Astrocyte (in vitro differentiated cells and primary cell): ENCODE measurements around the gene POLDIP3. TPM values are rescaled to one million over a fixed set of nuclear protein-coding genes. Genes with fewer than 3 reads are reported as not detected.
A peak's percentile ranks its signal among the peaks of the same experiment; 100 is the strongest.

Source experiments
- DNase-seq: peaks from one replicate; pipeline ENCODE4 v3.0.0-alpha.2; 2010; ENCODE audit warnings: low read depth
- FAIRE-seq: peaks from 2 replicates; lab custom pipeline; 2011; peaks lifted over from hg19 to GRCh38; lab: Jason Lieb, UNC
- H2AFZ ChIP-seq: 2 replicates; pipeline ENCODE4 v1.6.0; 2012; ENCODE audit warnings: low read depth, low read length, inconsistent platforms
- H3K27ac ChIP-seq: 2 replicates; pipeline ENCODE4 v1.5.1; 2011; ENCODE audit warnings: low read depth, low read length, inconsistent platforms
- H3K27me3 ChIP-seq: 2 replicates; pipeline ENCODE4 v1.6.0; 2011; ENCODE audit warnings: low read length, inconsistent platforms; ENCODE audit not compliant: insufficient read depth
- H3K36me3 ChIP-seq: 2 replicates; pipeline ENCODE4 v1.5.1; 2011; ENCODE audit warnings: low read length, inconsistent platforms; ENCODE audit not compliant: insufficient read depth
- H3K4me1 ChIP-seq: 2 replicates; pipeline ENCODE4 v1.5.1; 2011; ENCODE audit warnings: low read length, inconsistent platforms; ENCODE audit not compliant: insufficient read depth
- H3K4me2 ChIP-seq: 2 replicates; pipeline ENCODE4 v1.6.0; 2012; ENCODE audit warnings: low read length, inconsistent platforms
- H3K4me3 ChIP-seq: 2 replicates; pipeline ENCODE4 v1.5.1; 2011; ENCODE audit warnings: low read depth, mild to moderate bottlenecking, low read length, inconsistent platforms; ENCODE audit not compliant: insufficient read depth
- H3K79me2 ChIP-seq: 2 replicates; pipeline ENCODE4 v1.6.0; 2012; ENCODE audit warnings: mild to moderate bottlenecking, low read length, inconsistent platforms; ENCODE audit not compliant: insufficient read depth
- H3K9ac ChIP-seq: 2 replicates; pipeline ENCODE4 v1.6.0; 2012; ENCODE audit warnings: mild to moderate bottlenecking, low read length, inconsistent platforms
- H3K9me3 ChIP-seq: 2 replicates; pipeline ENCODE4 v1.5.1; 2012; ENCODE audit warnings: low read depth, mild to moderate bottlenecking, low read length, inconsistent platforms; ENCODE audit not compliant: insufficient read depth
- H4K20me1 ChIP-seq: 2 replicates; pipeline ENCODE4 v1.6.0; 2012; ENCODE audit warnings: low read length, inconsistent platforms; ENCODE audit not compliant: insufficient read depth
- H3K27ac Mint-ChIP-seq: one replicate; pipeline ENCODE4 v1.8.0; 2021; ENCODE audit warnings: mild to moderate bottlenecking, mixed read lengths; ENCODE audit not compliant: unreplicated experiment
- H3K27me3 Mint-ChIP-seq: one replicate; pipeline ENCODE4 v1.8.0; 2021; ENCODE audit warnings: low read depth, mixed read lengths; ENCODE audit not compliant: unreplicated experiment
- H3K36me3 Mint-ChIP-seq: one replicate; pipeline ENCODE4 v1.8.0; 2021; ENCODE audit warnings: low read depth, mixed read lengths; ENCODE audit not compliant: unreplicated experiment
- H3K4me1 Mint-ChIP-seq: one replicate; pipeline ENCODE4 v1.8.0; 2021; ENCODE audit warnings: low read depth, mixed read lengths; ENCODE audit not compliant: unreplicated experiment
- H3K4me3 Mint-ChIP-seq: one replicate; pipeline ENCODE4 v1.8.0; 2021; ENCODE audit warnings: mild to moderate bottlenecking, moderate library complexity, mixed read lengths; ENCODE audit not compliant: unreplicated experiment
- H3K9me3 Mint-ChIP-seq: one replicate; pipeline ENCODE4 v1.8.0; 2021; ENCODE audit warnings: mild to moderate bottlenecking, mixed read lengths; ENCODE audit not compliant: unreplicated experiment
- CTCF ChIP-seq: IDR thresholded peaks from 2 replicates; pipeline ENCODE4 v1.5.1; 2011; ENCODE audit warnings: low read depth, mild to moderate bottlenecking, inconsistent platforms, low read length, moderate library complexity; ENCODE audit not compliant: insufficient read depth
- EZH2 ChIP-seq: IDR thresholded peaks from 2 replicates; pipeline ENCODE4 v1.6.1; 2012; ENCODE audit warnings: mild to moderate bottlenecking, low read length, inconsistent platforms; ENCODE audit not compliant: insufficient read depth
- total RNA-seq: library from RNA; stranded (reverse); gene quantifications from 2 replicates; pipeline ENCODE4 v1.2.1, GENCODE V29; 2021

POLDIP3 gene
- total RNA-seq, 1 donor from 2014 or later, result 57.1 TPM

- H3K4me3 ChIP-seq, result no peak overlapping the region
- H2AFZ ChIP-seq, result no peak overlapping the region
- TF ChIP-seq CTCF, result no peak
- TF ChIP-seq EZH2, result no peak
- no peak overlapping the region for H3K27ac ChIP-seq
- no peaks in the 10 kb centered on the region for H3K4me1 Mint-ChIP-seq
- H3K79me2 ChIP-seq, result no peaks in the 10 kb centered on the region
- no peak overlapping the region for H3K4me2 ChIP-seq
- peaks cover 2% of the 10 kb centered on the region for H3K27me3 Mint-ChIP-seq
- FAIRE-seq (no peak), DNase-seq (no peak)
- no peaks in the 10 kb centered on the region for H3K9me3 ChIP-seq
- no peaks in the 10 kb centered on the region for H3K36me3 Mint-ChIP-seq
- H3K9me3 Mint-ChIP-seq, result no peaks in the 10 kb centered on the region
- H3K9ac ChIP-seq, result no peak overlapping the region
- H3K27me3 ChIP-seq, result no peaks in the 10 kb centered on the region
- no peak overlapping the region for H3K27ac Mint-ChIP-seq
- H3K36me3 ChIP-seq, result no peaks in the 10 kb centered on the region
- H3K4me3 Mint-ChIP-seq, result no peak overlapping the region
- no peaks in the 10 kb centered on the region for H4K20me1 ChIP-seq
- no peaks in the 10 kb centered on the region for H3K4me1 ChIP-seq
These were observed 52.4 kb downstream of the POLDIP3 start for GRCh38 chr22:42562279-42562678.

- Histone ChIP-seq H3K9ac (no peak overlapping the region), H3K4me3 (no peak overlapping the region), H3K27me3 (no peaks in the 10 kb centered on the region), H3K27ac (no peak overlapping the region), H3K4me2 (no peak overlapping the region), H3K36me3 (no peaks in the 10 kb centered on the region), H3K79me2 (no peaks in the 10 kb centered on the region), H3K4me1 (no peaks in the 10 kb centered on the region), H2AFZ (no peak overlapping the region), H3K9me3 (no peaks in the 10 kb centered on the region), H4K20me1 (no peaks in the 10 kb centered on the region)
- TF ChIP-seq EZH2 (no peak), CTCF (no peak)
- H3K36me3 Mint-ChIP-seq, result no peaks in the 10 kb centered on the region
- peaks cover 2% of the 10 kb centered on the region for H3K27me3 Mint-ChIP-seq
- no peak overlapping the region for H3K4me3 Mint-ChIP-seq
- no peaks in the 10 kb centered on the region for H3K9me3 Mint-ChIP-seq
- FAIRE-seq (no peak), DNase-seq (no peak)
- H3K27ac Mint-ChIP-seq, result no peak overlapping the region
- H3K4me1 Mint-ChIP-seq, result no peaks in the 10 kb centered on the region
These were observed 52.8 kb downstream of the POLDIP3 start for GRCh38 chr22:42561856-42562255.

GRCh38 chr22:42560781-42561180 is 53.9 kb downstream of the POLDIP3 start:
- Mint-ChIP-seq H3K27me3 (peaks cover 2% of the 10 kb centered on the region), H3K27ac (no peak overlapping the region), H3K9me3 (no peaks in the 10 kb centered on the region), H3K4me3 (no peak overlapping the region), H3K4me1 (no peaks in the 10 kb centered on the region), H3K36me3 (no peaks in the 10 kb centered on the region)
- Histone ChIP-seq H2AFZ (no peak overlapping the region), H3K4me3 (no peak overlapping the region), H3K9ac (no peak overlapping the region), H3K4me1 (no peaks in the 10 kb centered on the region), H3K27me3 (no peaks in the 10 kb centered on the region), H3K79me2 (no peaks in the 10 kb centered on the region), H3K9me3 (no peaks in the 10 kb centered on the region), H3K27ac (no peak overlapping the region), H4K20me1 (no peaks in the 10 kb centered on the region), H3K4me2 (no peak overlapping the region), H3K36me3 (no peaks in the 10 kb centered on the region)
- no peak for FAIRE-seq
- no peak for TF ChIP-seq EZH2
- peak; percentile 24 for TF ChIP-seq CTCF
- no peak for DNase-seq
